ENCODE data around the gene E2F8.

The E2F8 gene

GRCh38 chr11:19226378-19227195, 14.2 kb downstream of the E2F8 start:
- H3K27ac ChIP-seq = no peak overlapping the region
- ChIA-PET CTCF (no interaction called here), POLR2A (ENCODE audit: low non-redundant PET) (no interaction called here)
- TF ChIP-seq CTCF (conservative IDR thresholded peaks at IDR 0.05; ENCODE audit: low read depth) = no peak
- DNase-seq (ENCODE audit: low spot score) = no peak

DNA sequence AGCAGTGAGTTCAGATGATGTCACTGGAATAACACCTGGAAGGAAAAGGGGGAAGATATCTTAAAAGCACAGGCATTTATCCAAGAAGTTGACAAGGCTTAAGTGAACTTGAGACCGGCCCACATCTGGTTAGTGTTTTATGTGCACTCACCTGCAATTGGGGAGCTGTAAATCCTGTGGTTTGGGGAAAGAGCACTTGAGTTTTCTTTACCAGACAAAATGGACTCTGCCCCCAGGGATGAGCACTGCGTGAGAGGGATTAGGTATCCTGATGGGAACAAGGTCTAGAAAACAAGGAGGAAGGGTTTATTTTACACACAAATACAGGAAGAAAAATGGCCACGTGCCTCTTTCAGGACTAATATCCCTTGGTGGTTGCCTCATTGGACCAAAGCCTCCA, 15.2 kb downstream of the E2F8 start:
- ChIA-PET POLR2A (ENCODE audit: low non-redundant PET) (no interaction called here), CTCF (no interaction called here)
- DNase-seq (ENCODE audit: low spot score) = no peak
- no peak for TF ChIP-seq CTCF (conservative IDR thresholded peaks at IDR 0.05; ENCODE audit: low read depth)
- H3K27ac ChIP-seq = no peak overlapping the region

GRCh38 chr11:19225123-19225522, 15.6 kb downstream of the E2F8 start:
- ChIA-PET POLR2A (ENCODE audit: low non-redundant PET) (no interaction called here), CTCF (no interaction called here)
- H3K27ac ChIP-seq = no peak overlapping the region
- no peak for TF ChIP-seq CTCF (conservative IDR thresholded peaks at IDR 0.05; ENCODE audit: low read depth)
- no peak for DNase-seq (ENCODE audit: low spot score)

GRCh38 chr11:19220903-19221724, 19.6 kb downstream of the E2F8 start:
- no peak for DNase-seq (ENCODE audit: low spot score)
- ChIA-PET CTCF (no interaction called here), POLR2A (ENCODE audit: low non-redundant PET) (no interaction called here)
- no peak overlapping the region for H3K27ac ChIP-seq
- no peak for TF ChIP-seq CTCF (conservative IDR thresholded peaks at IDR 0.05; ENCODE audit: low read depth)

GRCh38 chr11:19218786-19219460, 21.8 kb downstream of the E2F8 start:
- peak overlapping the region; percentile 65 for H3K27ac ChIP-seq
- no peak for DNase-seq (ENCODE audit: low spot score)
- CTCF ChIA-PET = interaction anchor here (0.7 kb wide), 1 partner anchor 155 kb away, joined by 3 read pairs; no protein-coding TSS in a partner anchor
- no peak for TF ChIP-seq CTCF (conservative IDR thresholded peaks at IDR 0.05; ENCODE audit: low read depth)
- POLR2A ChIA-PET (ENCODE audit: low non-redundant PET) = no interaction called here

GRCh38 chr11:19218216-19218615, 22.5 kb downstream of the E2F8 start:
- H3K27ac ChIP-seq = peak overlapping the region; percentile 65
- TF ChIP-seq CTCF (conservative IDR thresholded peaks at IDR 0.05; ENCODE audit: low read depth) = no peak
- ChIA-PET POLR2A (ENCODE audit: low non-redundant PET) (no interaction called here), CTCF (no interaction called here)
- DNase-seq (ENCODE audit: low spot score) = no peak

Measured in RWPE1 (cell line).